Adrenal gland (tissue), 12 donors: Measurements from ENCODE around the gene GIMAP1. TPM values are rescaled to one million over a fixed set of nuclear protein-coding genes. Genes with fewer than 3 reads are reported as not detected.

ENCODE experiments used
- DNase-seq, 7 donors: peaks; one replicate each; pipeline ENCODE4 v3.0.0-alpha.2; 2019 to 2020
- H3K27ac ChIP-seq, 5 donors: fragments of 200-600 bp; sonication (generic) in 4 of 5; 1 replicate in 3 of 5; 2 replicates in 2 of 5; pipeline versions ENCODE4 v1.5.1 to v1.8.0; 2016 to 2020; ENCODE audit warnings: mild to moderate bottlenecking in 1 of 5
- H3K27me3 ChIP-seq: fragments of 200-600 bp; 2 replicates; pipeline ENCODE4 v1.8.0; 2021
- H3K36me3 ChIP-seq, 2 donors: fragments of 200-600 bp; replicated peaks in 1 of 2; 1 replicate in 1 of 2; 2 replicates in 1 of 2; pipeline versions ENCODE4 v1.5.1 to v1.8.0; 2018 to 2022
- H3K4me1 ChIP-seq, 2 donors: fragments of 200-600 bp; replicated peaks in 1 of 2; 1 replicate in 1 of 2; 2 replicates in 1 of 2; pipeline versions ENCODE4 v1.5.1 to v1.8.0; 2018 to 2021
- H3K4me3 ChIP-seq, 4 donors: fragments of 200-600 bp; sonication (generic) in 3 of 4; one replicate each; pipeline ENCODE4 v1.5.1; 2016 to 2018
- H3K9me3 ChIP-seq, 3 donors: fragments of 200-600 bp; sonication (generic) in 1 of 3; replicated peaks in 1 of 3; 1 replicate in 2 of 3; 2 replicates in 1 of 3; pipeline versions ENCODE4 v1.5.1 to v1.8.0; 2016 to 2021
- POLR2A ChIP-seq, 2 donors: fragments of 450-650 bp; IDR thresholded peaks; one replicate each; pipeline ENCODE4 v1.6.1; 2017; ENCODE audit warnings: antibody characterized with exemption in 2 of 2, mild to moderate bottlenecking in 2 of 2, moderate library complexity in 1 of 2
- WGBS, 4 donors: extraction: QIAGEN DNeasy Blood & Tissue Kit in 2 of 4; methylation state at CpG; one replicate each; pipeline versions ENCODE4 v1.1.5 to v1.1.7; 2013 to 2017; 5-methylcytosine and 5-hydroxymethylcytosine counted together
- intact Hi-C, 2 donors: fragments of 100-400 bp; cut with DNase I; formaldehyde crosslinking; loops; one replicate each; pipeline versions ENCODE4 v1.14.1 to v1.15.0; 2022 to 2023
- polyA plus RNA-seq, 3 donors: library from polyadenylated mRNA; stranded (reverse); fragments of 200-250 nt in 2 of 3; fragments of 350-450 nt in 1 of 3; fragmentation: Illumina TruSeq in 1 of 3; extraction: RNeasy Lipid Tissue Mini Kit (QIAGEN cat#74804) in 1 of 3; gene quantifications; one replicate each; pipeline ENCODE4 v1.2.3, GENCODE V29; 2013 to 2014
- total RNA-seq, 9 donors: library from RNA; depleted of rRNA in 4 of 9; stranded (reverse); fragments of >200 nt in 4 of 9; fragments of 120-200 nt in 1 of 9; fragmentation: NEBNext Ultra II Directional in 1 of 9; extraction: Animal tissue kit (Norgen Biotek cat#: 25700) in 1 of 9; gene quantifications; one replicate each; pipeline versions ENCODE4 v1.1.0 to v1.2.4, GENCODE V29; 2013 to 2023
- TF ChIP-seq, protein P1 (sequence below), 6 experiments: fragments of 450-650 bp in 4 of 6; fragments of 200-600 bp in 2 of 6; sonication (generic) in 1 of 6; IDR thresholded peaks; 1 replicate in 5 of 6; 2 replicates in 1 of 6; pipeline versions ENCODE4 v1.5.1 to v1.8.0; 2016 to 2021; ENCODE audit warnings: antibody characterized with exemption in 6 of 6, mild to moderate bottlenecking in 2 of 6, moderate library complexity in 1 of 6
- donor health status: healthy with polysubstance abuse.
- donor health status: Bipolar disorder and iron deficiency.
- donor health status: DM: yes; HTN: yes; CAD: no.
- donor health status: DM: no; HTN: no; CAD: no.
- donor health status: DM: no; HTN: no; CAD: no.
- donor health status: DM: yes; HTN: yes; CAD: no.

Gene GIMAP1
- total and polyA plus RNA-seq, 12 donors: 1.5 to 11.2 (median 5.6) TPM

DNA sequence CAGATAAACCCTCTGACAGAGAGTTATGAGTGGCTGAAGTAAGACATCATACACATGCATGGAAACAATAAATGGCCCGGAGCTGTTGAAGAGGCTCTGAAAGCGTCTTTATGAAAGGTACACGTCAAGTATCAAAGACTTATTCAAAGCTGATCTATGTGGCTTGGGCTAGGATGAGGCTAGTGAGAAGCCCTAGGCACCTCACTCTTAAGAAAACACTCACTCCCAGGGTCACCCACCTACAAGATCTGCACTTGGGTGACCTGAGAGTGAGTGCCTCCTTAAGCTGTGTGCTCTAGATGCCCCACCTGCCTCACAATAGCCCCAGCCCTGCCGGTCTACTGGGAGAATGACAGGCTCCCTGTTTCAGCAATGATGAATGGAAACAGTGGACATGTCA, 1.1 kb upstream of the GIMAP1 start:
- TF ChIP-seq, protein P1, sequence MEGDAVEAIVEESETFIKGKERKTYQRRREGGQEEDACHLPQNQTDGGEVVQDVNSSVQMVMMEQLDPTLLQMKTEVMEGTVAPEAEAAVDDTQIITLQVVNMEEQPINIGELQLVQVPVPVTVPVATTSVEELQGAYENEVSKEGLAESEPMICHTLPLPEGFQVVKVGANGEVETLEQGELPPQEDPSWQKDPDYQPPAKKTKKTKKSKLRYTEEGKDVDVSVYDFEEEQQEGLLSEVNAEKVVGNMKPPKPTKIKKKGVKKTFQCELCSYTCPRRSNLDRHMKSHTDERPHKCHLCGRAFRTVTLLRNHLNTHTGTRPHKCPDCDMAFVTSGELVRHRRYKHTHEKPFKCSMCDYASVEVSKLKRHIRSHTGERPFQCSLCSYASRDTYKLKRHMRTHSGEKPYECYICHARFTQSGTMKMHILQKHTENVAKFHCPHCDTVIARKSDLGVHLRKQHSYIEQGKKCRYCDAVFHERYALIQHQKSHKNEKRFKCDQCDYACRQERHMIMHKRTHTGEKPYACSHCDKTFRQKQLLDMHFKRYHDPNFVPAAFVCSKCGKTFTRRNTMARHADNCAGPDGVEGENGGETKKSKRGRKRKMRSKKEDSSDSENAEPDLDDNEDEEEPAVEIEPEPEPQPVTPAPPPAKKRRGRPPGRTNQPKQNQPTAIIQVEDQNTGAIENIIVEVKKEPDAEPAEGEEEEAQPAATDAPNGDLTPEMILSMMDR (IDR thresholded peaks at IDR 0.05): no peak
- no peak for TF ChIP-seq POLR2A (IDR thresholded peaks at IDR 0.05)
- Histone ChIP-seq H3K27ac (no peak overlapping the region), H3K9me3 (no peaks in the 10 kb centered on the region), H3K4me3 (no peak overlapping the region), H3K4me1 (no peaks in the 10 kb centered on the region), H3K27me3 (no peaks in the 10 kb centered on the region), H3K36me3 (no peaks in the 10 kb centered on the region)
- 67 to 73% (median 69%) methylated on average over 4 of the region's 4 CpGs for WGBS, 4 donors
- DNase-seq: no peak
- intact Hi-C loops: no loop called here

DNA sequence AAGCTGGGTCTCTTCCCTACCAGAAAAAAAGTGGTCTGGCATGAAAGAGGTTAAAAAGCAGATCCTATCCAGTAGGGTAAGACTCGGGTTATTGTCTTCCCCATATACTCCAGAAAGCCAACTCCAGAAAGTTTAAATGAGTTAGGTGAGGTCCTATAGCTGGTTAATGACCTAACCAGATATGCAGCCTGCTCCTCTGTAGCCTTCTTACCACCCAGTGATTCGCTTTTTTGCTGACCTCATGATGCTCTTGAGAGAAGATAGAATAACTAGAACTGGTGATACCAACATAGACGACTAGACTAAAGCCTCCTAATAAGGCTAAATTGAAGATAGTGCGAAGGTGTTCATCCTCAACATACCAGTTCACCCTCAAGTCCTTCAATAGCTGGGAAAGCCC, 675 bp upstream of the GIMAP1 start:
- 44 to 60% (median 53%) methylated on average over 4 of the region's 4 CpGs for WGBS, 4 donors
- no peak for TF ChIP-seq POLR2A (IDR thresholded peaks at IDR 0.05)
- TF ChIP-seq, protein P1 (IDR thresholded peaks at IDR 0.05): no peak
- Histone ChIP-seq H3K27me3 (no peaks in the 10 kb centered on the region), H3K36me3 (no peaks in the 10 kb centered on the region), H3K9me3 (no peaks in the 10 kb centered on the region), H3K4me1 (no peaks in the 10 kb centered on the region), H3K27ac (peak overlapping the region in 3 of 5 donors; percentile 13 to 82 (median 50)), H3K4me3 (no peak overlapping the region)
- intact Hi-C loops: no loop called here
- no peak for DNase-seq

DNA sequence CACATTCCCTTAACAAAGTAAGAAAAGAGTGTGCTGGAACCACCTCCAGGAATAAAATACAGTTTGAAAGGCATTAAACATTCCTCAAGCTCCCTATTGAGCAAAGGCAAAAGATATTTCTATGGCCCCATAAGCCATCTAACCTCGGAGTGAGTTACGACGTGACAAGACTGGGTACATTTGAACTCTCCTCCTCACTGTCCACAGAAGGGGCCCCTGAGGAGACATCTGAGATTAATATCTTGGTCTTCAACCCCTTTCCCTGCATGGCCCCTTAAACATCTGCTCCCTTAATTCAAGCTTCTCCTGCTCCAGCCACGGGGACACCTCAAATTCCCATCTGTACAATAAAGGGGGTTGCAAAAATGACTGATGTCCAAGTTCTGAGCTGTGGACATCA, 526 bp downstream of the GIMAP1 start:
- TF ChIP-seq, protein P1 (IDR thresholded peaks at IDR 0.05): no peak
- TF ChIP-seq POLR2A (IDR thresholded peaks at IDR 0.05): no peak
- H3K4me1 ChIP-seq: no peaks in the 10 kb centered on the region
- peak overlapping the region in 3 of 5 donors; percentile 37 to 82 (median 50) for H3K27ac ChIP-seq

DNA sequence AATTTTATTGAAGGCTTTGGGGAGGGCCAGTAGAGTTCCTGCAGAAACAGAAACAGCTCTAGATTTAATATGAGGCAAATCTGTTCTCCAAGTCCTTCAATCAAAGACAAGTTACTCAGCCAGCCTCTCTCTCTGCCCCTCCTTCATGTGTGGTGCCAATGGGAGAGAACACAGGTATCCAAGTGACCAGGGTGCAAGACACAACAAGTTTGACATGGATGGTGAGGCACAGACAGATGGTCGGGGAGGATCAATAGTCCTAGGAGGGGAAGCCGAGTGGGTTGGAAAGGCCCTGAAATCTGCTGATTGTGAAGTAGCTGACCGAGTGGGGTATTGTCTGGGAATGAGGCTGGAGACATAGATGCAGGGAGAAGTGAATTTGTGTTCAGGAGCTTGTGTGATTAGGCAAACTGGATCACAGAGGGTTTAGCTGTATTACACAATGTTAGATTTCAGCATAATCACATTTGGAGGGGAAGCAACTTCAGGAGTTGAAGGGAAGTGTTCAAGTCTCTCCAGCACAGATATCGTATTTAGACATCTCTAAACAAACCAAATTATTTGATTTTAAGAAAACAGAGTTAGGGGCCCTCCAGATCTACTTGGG, 1.5 kb downstream of the GIMAP1 start:
- no peak for DNase-seq
- intact Hi-C loops: no loop called here
- TF ChIP-seq POLR2A (IDR thresholded peaks at IDR 0.05): no peak
- TF ChIP-seq, protein P1 (IDR thresholded peaks at IDR 0.05): no peak
- peak overlapping the region in 2 of 5 donors; percentile 5 to 51 for H3K27ac ChIP-seq
- H3K4me3 ChIP-seq: peak overlapping the region in 1 of 4 donors; percentile 45
- WGBS, 4 donors: 50 to 64% (median 54%) methylated on average over 4 of the region's 4 CpGs
- no peaks in the 10 kb centered on the region for H3K9me3 ChIP-seq
- H3K36me3 ChIP-seq: no peaks in the 10 kb centered on the region
- no peaks in the 10 kb centered on the region for H3K4me1 ChIP-seq
- H3K27me3 ChIP-seq: no peaks in the 10 kb centered on the region

More for the DNA sequence above, 526 bp downstream of the GIMAP1 start:
- no peaks in the 10 kb centered on the region for H3K36me3 ChIP-seq
- WGBS, 4 donors: 33 to 45% (median 38%) methylated on average over 3 to 4 of the region's 4 CpGs
- H3K4me3 ChIP-seq: peak overlapping the region in 2 of 4 donors; percentile 16 to 45
- H3K27me3 ChIP-seq: no peaks in the 10 kb centered on the region
- no peaks in the 10 kb centered on the region for H3K9me3 ChIP-seq
- DNase-seq: no peak
- intact Hi-C loops: no loop called here
